C4-2B (cell line): ENCODE results near the gene KRTAP1-1.
"Not testable (repeated sequence)": the region's sequence is repeated elsewhere in the genome, so short reads cannot be mapped to it uniquely, and the experiment has no call there.

Source experiments
- H3K27ac ChIP-seq: fragments of 450-650 bp; 2 replicates; pipeline ENCODE4 v1.5.1; 2017
- CTCF ChIP-seq: fragments of 450-650 bp; conservative IDR thresholded peaks from 2 replicates; pipeline ENCODE4 v1.5.1; 2017; ENCODE audit warnings: mild to moderate bottlenecking
- ZFX ChIP-seq: fragments of 450-650 bp; IDR thresholded peaks from 2 replicates; pipeline ENCODE4 v1.6.1; 2017

The KRTAP1-1 gene

GRCh38 chr17:41058741-41059140 lies 17.5 kb upstream of the KRTAP1-1 start:
- no peak overlapping the region for H3K27ac ChIP-seq
- TF ChIP-seq ZFX (no peak), CTCF (no peak)

- no peak overlapping the region for H3K27ac ChIP-seq
- no peak for TF ChIP-seq CTCF
- TF ChIP-seq ZFX = no peak
Measured at GRCh38 chr17:41057547-41057946, 16.3 kb upstream of the KRTAP1-1 start.

- H3K27ac ChIP-seq = not testable (repeated sequence)
Measured at GRCh38 chr17:41055130-41055529, 13.9 kb upstream of the KRTAP1-1 start, which contains the start of gene KRTAP2-2. Gene KRTAP2-2 (minus strand): TSS chr17:41055230. CDS start chr17:41055211, 19 bp downstream.

- not testable (repeated sequence) for H3K27ac ChIP-seq
Measured at GRCh38 chr17:41054556-41054955, 13.3 kb upstream of the KRTAP1-1 start.

GRCh38 chr17:41054025-41054424 lies 12.8 kb upstream of the KRTAP1-1 start:
- TF ChIP-seq CTCF = no peak
- TF ChIP-seq ZFX = no peak
- H3K27ac ChIP-seq = no peak overlapping the region

GRCh38 chr17:41052566-41052965 lies 11.3 kb upstream of the KRTAP1-1 start:
- no peak overlapping the region for H3K27ac ChIP-seq
- TF ChIP-seq CTCF = no peak

- TF ChIP-seq CTCF (no peak), ZFX (no peak)
- no peak overlapping the region for H3K27ac ChIP-seq
Measured at GRCh38 chr17:41049110-41049509, 7.9 kb upstream of the KRTAP1-1 start.

GRCh38 chr17:41048441-41048840 lies 7.2 kb upstream of the KRTAP1-1 start:
- no peak for TF ChIP-seq CTCF
- no peak for TF ChIP-seq ZFX
- no peak overlapping the region for H3K27ac ChIP-seq

DNA sequence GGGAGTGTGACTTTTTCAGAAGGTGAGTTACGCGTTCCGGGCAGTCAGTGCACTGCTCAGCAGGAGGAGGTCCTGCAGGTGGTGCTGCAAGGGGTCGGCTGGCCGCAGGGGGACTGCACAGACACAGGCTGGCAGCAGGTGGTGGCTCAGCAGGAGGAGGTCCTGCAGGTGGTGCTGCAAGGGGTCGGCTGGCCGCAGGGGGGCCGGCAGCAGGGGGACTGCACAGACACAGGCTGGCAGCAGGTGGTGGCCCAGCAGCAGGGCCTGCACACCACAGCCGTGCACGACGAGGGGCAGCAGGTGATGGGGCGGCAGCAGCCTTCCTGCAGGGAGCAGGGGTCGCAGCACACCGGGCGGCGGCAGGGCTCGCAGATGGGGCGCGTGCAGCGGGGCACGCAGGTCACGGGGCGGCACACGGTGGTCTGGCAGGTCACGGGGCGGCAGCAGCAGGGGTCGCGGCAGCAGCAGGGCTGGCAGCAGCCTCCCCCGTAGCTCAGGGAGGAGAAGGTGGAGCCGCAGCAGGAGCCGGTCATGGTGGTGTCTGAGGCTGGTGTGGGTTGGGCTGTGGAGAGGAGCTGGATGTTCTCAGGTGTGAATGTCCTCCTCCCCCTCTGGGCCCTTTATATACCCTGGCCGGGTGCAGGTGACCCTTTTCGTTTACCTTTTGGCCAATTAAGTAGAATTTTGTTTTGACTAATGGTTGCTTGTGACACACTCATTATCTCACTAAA lies 5.7 kb upstream of the KRTAP1-1 start, which contains the start of gene KRTAP2-1:
KRTAP2-1 (minus strand) TSS at position 582 of the 731 bp plus-strand sequence; CDS start at position 533, 49 bp downstream.
- not testable (repeated sequence) for H3K27ac ChIP-seq
